ENCODE results near the gene LRRC43.
A peak's percentile ranks its signal among the peaks of the same experiment; 100 is the strongest.

The LRRC43 gene

GRCh38 chr12:122145505-122146330 is 37.2 kb upstream of the LRRC43 start:
- Histone ChIP-seq H3K4me3 (ENCODE audit: severe bottlenecking) (no peak overlapping the region), H3K9me3 (ENCODE audit: severe bottlenecking) (no peaks in the 10 kb centered on the region)
- TF ChIP-seq CTCF (IDR thresholded peaks at IDR 0.05; ENCODE audit: poor library complexity, severe bottlenecking) = no peak

GRCh38 chr12:122147514-122148290 is 35.2 kb upstream of the LRRC43 start:
- H3K36me3 ChIP-seq (ENCODE audit: low read depth) = peaks cover 10% of the 10 kb centered on the region
- no peaks in the 10 kb centered on the region for H3K27me3 ChIP-seq (ENCODE audit: insufficient read depth, poor library complexity, severe bottlenecking)
- TF ChIP-seq CTCF (IDR thresholded peaks at IDR 0.05; ENCODE audit: poor library complexity, severe bottlenecking) = no peak
- H3K4me3 ChIP-seq (ENCODE audit: severe bottlenecking) = no peak overlapping the region
- no peaks in the 10 kb centered on the region for H3K9me3 ChIP-seq (ENCODE audit: severe bottlenecking)
- no peak for DNase-seq (ENCODE audit: low spot score)
- no peak overlapping the region for H3K27ac ChIP-seq (ENCODE audit: poor library complexity, severe bottlenecking)
- peak; percentile 22; the same call in 1 of the 3 replicates for ATAC-seq (ENCODE audit: low read depth)
- H3K4me1 ChIP-seq (ENCODE audit: insufficient read depth, poor library complexity, severe bottlenecking) = no peaks in the 10 kb centered on the region

More at GRCh38 chr12:122145505-122146330, 37.2 kb upstream of the LRRC43 start:
- ATAC-seq (ENCODE audit: low read depth) (no peak), DNase-seq (ENCODE audit: low spot score) (no peak)
- H3K27me3 ChIP-seq (ENCODE audit: insufficient read depth, poor library complexity, severe bottlenecking) = no peaks in the 10 kb centered on the region
- H3K4me1 ChIP-seq (ENCODE audit: insufficient read depth, poor library complexity, severe bottlenecking) = no peaks in the 10 kb centered on the region
- peaks cover 27% of the 10 kb centered on the region for H3K36me3 ChIP-seq (ENCODE audit: low read depth)
- H3K27ac ChIP-seq (ENCODE audit: poor library complexity, severe bottlenecking) = no peak overlapping the region

- Histone ChIP-seq H3K9me3 (ENCODE audit: severe bottlenecking) (no peaks in the 10 kb centered on the region), H3K36me3 (ENCODE audit: low read depth) (peaks cover 3% of the 10 kb centered on the region), H3K27me3 (ENCODE audit: insufficient read depth, poor library complexity, severe bottlenecking) (no peaks in the 10 kb centered on the region), H3K4me3 (ENCODE audit: severe bottlenecking) (no peak overlapping the region), H3K4me1 (ENCODE audit: insufficient read depth, poor library complexity, severe bottlenecking) (no peaks in the 10 kb centered on the region), H3K27ac (ENCODE audit: poor library complexity, severe bottlenecking) (no peak overlapping the region)
- ATAC-seq (ENCODE audit: low read depth) (peak; percentile 3; the same call in 1 of the 3 replicates), DNase-seq (ENCODE audit: low spot score) (no peak)
- no peak for TF ChIP-seq CTCF (IDR thresholded peaks at IDR 0.05; ENCODE audit: poor library complexity, severe bottlenecking)
These were observed 34.3 kb upstream of the LRRC43 start for GRCh38 chr12:122148657-122149056.

GRCh38 chr12:122150127-122150681 is 32.7 kb upstream of the LRRC43 start:
- Histone ChIP-seq H3K27ac (ENCODE audit: poor library complexity, severe bottlenecking) (no peak overlapping the region), H3K36me3 (ENCODE audit: low read depth) (no peaks in the 10 kb centered on the region), H3K4me1 (ENCODE audit: insufficient read depth, poor library complexity, severe bottlenecking) (no peaks in the 10 kb centered on the region), H3K27me3 (ENCODE audit: insufficient read depth, poor library complexity, severe bottlenecking) (no peaks in the 10 kb centered on the region), H3K9me3 (ENCODE audit: severe bottlenecking) (no peaks in the 10 kb centered on the region), H3K4me3 (ENCODE audit: severe bottlenecking) (no peak overlapping the region)
- DNase-seq (ENCODE audit: low spot score) (no peak), ATAC-seq (ENCODE audit: low read depth) (no peak)
- TF ChIP-seq CTCF (IDR thresholded peaks at IDR 0.05; ENCODE audit: poor library complexity, severe bottlenecking) = no peak
